Measurements from ENCODE around the gene SLC30A3.

The SLC30A3 gene

GRCh38 chr2:27238976-27239375, 23.9 kb downstream of the SLC30A3 start:
- DNase-seq (ENCODE audit: low spot score): no peak
- no peak overlapping the region for H3K27ac ChIP-seq
- TF ChIP-seq CTCF (conservative IDR thresholded peaks at IDR 0.05; ENCODE audit: low read depth): no peak
- POLR2A ChIA-PET (ENCODE audit: low non-redundant PET): no interaction called here
- CTCF ChIA-PET: interaction anchor here (1.2 kb wide), 1 partner anchor 69 kb away, joined by 4 read pairs; no protein-coding TSS in a partner anchor

- CTCF ChIA-PET: interaction anchor here (0.8 kb wide), 1 partner anchor 42 kb away, joined by 4 read pairs; no protein-coding TSS in a partner anchor
Observed at GRCh38 chr2:27237341-27237945, 25.4 kb downstream of the SLC30A3 start.

GRCh38 chr2:27236626-27237025, 26.2 kb downstream of the SLC30A3 start:
- TF ChIP-seq CTCF (conservative IDR thresholded peaks at IDR 0.05; ENCODE audit: low read depth): no peak
- no peak for DNase-seq (ENCODE audit: low spot score)
- ChIA-PET CTCF (interaction anchor here (0.7 to 1.1 kb wide), 3 partner anchors 43 to 120 kb away, joined by 3 to 4 read pairs (median 3); partner anchors contain the start of gene GTF3C2), POLR2A (ENCODE audit: low non-redundant PET) (no interaction called here)
- H3K27ac ChIP-seq: no peak overlapping the region

More at GRCh38 chr2:27237341-27237945, 25.4 kb downstream of the SLC30A3 start:
- H3K27ac ChIP-seq: no peak overlapping the region
- POLR2A ChIA-PET (ENCODE audit: low non-redundant PET): no interaction called here
- no peak for DNase-seq (ENCODE audit: low spot score)
- TF ChIP-seq CTCF (conservative IDR thresholded peaks at IDR 0.05; ENCODE audit: low read depth): no peak

- no peak for DNase-seq (ENCODE audit: low spot score)
- TF ChIP-seq CTCF (conservative IDR thresholded peaks at IDR 0.05; ENCODE audit: low read depth): no peak
- ChIA-PET POLR2A (ENCODE audit: low non-redundant PET) (no interaction called here), CTCF (interaction anchor here (0.6 to 1.7 kb wide), 4 partner anchors 44 to 469 kb away, joined by 3 to 6 read pairs (median 4); partner anchors contain the start of gene GTF3C2)
- no peak overlapping the region for H3K27ac ChIP-seq
Observed at GRCh38 chr2:27236136-27236535, 26.7 kb downstream of the SLC30A3 start.

GRCh38 chr2:27233341-27233740, 29.5 kb downstream of the SLC30A3 start:
- POLR2A ChIA-PET (ENCODE audit: low non-redundant PET): no interaction called here

GRCh38 chr2:27231921-27232320, 30.9 kb downstream of the SLC30A3 start:
- CTCF ChIA-PET: interaction anchor here (0.7 kb wide), 1 partner anchor 122 kb away, joined by 3 read pairs; no protein-coding TSS in a partner anchor
- TF ChIP-seq CTCF (conservative IDR thresholded peaks at IDR 0.05; ENCODE audit: low read depth): no peak
- DNase-seq (ENCODE audit: low spot score): no peak
- no peak overlapping the region for H3K27ac ChIP-seq
- POLR2A ChIA-PET (ENCODE audit: low non-redundant PET): no interaction called here

More at GRCh38 chr2:27233341-27233740, 29.5 kb downstream of the SLC30A3 start:
- no peak for TF ChIP-seq CTCF (conservative IDR thresholded peaks at IDR 0.05; ENCODE audit: low read depth)
- DNase-seq (ENCODE audit: low spot score): no peak
- H3K27ac ChIP-seq: no peak overlapping the region
- CTCF ChIA-PET: no interaction called here
